Upper lobe of left lung (tissue), 6 donors: ENCODE data around the gene LRRK1. TPM values are rescaled to one million over a fixed set of nuclear protein-coding genes. Genes with fewer than 3 reads are reported as not detected.
A peak's percentile ranks its signal among the peaks of the same experiment; 100 is the strongest.

Experiments used
- ATAC-seq, 2 donors: fragments of 200-7000 bp; cut with Tn5 transposase; one replicate each; pipeline ENCODE4 v1.9.1; 2022; ENCODE audit warnings: mild to moderate bottlenecking in 2 of 2, moderate library complexity in 2 of 2; ENCODE audit not compliant: low FRiP score in 2 of 2
- DNase-seq, 2 donors: peaks; one replicate each; pipeline ENCODE4 v3.0.0-alpha.2; 2019 to 2020
- H3K27ac ChIP-seq, 4 donors: fragments of 200-600 bp; sonication (generic); one replicate each; pipeline ENCODE4 v1.5.1; 2016 to 2019
- H3K27me3 ChIP-seq, 4 donors: fragments of 200-600 bp; sonication (generic); one replicate each; pipeline ENCODE4 v1.5.1; 2017 to 2019
- H3K36me3 ChIP-seq, 4 donors: fragments of 200-600 bp; sonication (generic); one replicate each; pipeline ENCODE4 v1.5.1; 2016 to 2019
- H3K4me1 ChIP-seq, 4 donors: fragments of 200-600 bp; sonication (generic); one replicate each; pipeline ENCODE4 v1.5.1; 2018 to 2019
- H3K4me3 ChIP-seq, 4 donors: fragments of 200-600 bp; sonication (generic); one replicate each; pipeline ENCODE4 v1.5.1; 2017 to 2019; ENCODE audit warnings: mild to moderate bottlenecking in 2 of 4, moderate library complexity in 1 of 4
- H3K9me3 ChIP-seq, 4 donors: fragments of 200-600 bp; sonication (generic); one replicate each; pipeline ENCODE4 v1.5.1; 2018 to 2019
- EP300 ChIP-seq, 4 donors: sonication (generic); formaldehyde crosslinking; IDR thresholded peaks; one replicate each; pipeline ENCODE4 v1.5.1; 2017; ENCODE audit warnings: antibody characterized with exemption in 4 of 4, control low read depth in 2 of 4
- POLR2A ChIP-seq, 4 donors: fragments of 450-650 bp; IDR thresholded peaks; one replicate each; pipeline ENCODE4 v1.5.1; 2016 to 2017; ENCODE audit warnings: antibody characterized with exemption in 4 of 4, mild to moderate bottlenecking in 2 of 4
- POLR2AphosphoS5 ChIP-seq, 2 donors: sonication (generic); formaldehyde crosslinking; IDR thresholded peaks; one replicate each; pipeline ENCODE4 v1.5.1; 2017; ENCODE audit warnings: antibody characterized with exemption in 2 of 2
- WGBS, 2 donors: methylation state at CpG; one replicate each; pipeline ENCODE4 v1.1.5; 2017 to 2018; 5-methylcytosine and 5-hydroxymethylcytosine counted together
- total RNA-seq, 6 donors: library from RNA; depleted of rRNA in 4 of 6; stranded (reverse); fragments of >200 nt in 4 of 6; gene quantifications; one replicate each; pipeline versions ENCODE4 v1.1.0 to v1.2.1, GENCODE V29; 2016 to 2021
- TF ChIP-seq, protein P1 (sequence below), 6 experiments: fragments of 450-650 bp in 4 of 6; fragments of 200-600 bp in 2 of 6; sonication (generic) in 2 of 6; IDR thresholded peaks; one replicate each; pipeline ENCODE4 v1.5.1; 2016 to 2019; ENCODE audit warnings: antibody characterized with exemption in 6 of 6
- donor health status: DM: no; HTN: no; CAD: no; lungs with moderate emphysema.
- donor health status: DM: no; HTN: yes; CAD: no; lungs with severe emphysema.

LRRK1 gene
- total RNA-seq, 6 donors from 2014 or later, result 15.0 to 47.1 (median 31.2) TPM

DNA sequence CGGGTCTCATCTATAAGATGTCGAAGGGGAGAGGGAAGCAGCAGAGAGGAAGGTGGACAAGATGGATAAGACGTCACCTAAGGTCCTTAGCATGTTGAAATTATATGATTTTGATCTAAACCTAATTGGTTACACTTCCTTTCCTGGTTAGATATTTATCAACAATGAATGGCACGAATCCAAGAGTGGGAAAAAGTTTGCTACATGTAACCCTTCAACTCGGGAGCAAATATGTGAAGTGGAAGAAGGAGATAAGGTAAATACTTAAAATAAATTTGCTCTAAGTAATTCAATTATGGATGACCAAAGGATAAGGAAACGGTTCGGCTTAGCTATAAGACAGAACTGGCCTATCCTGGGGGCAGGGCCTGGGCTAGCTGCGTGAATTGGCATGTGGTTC, 34.0 kb upstream of the LRRK1 start:
- ATAC-seq (no peak), DNase-seq (no peak)
- H3K4me1 ChIP-seq, result peaks cover 4 to 21% (median 10%) of the 10 kb centered on the region in 4 donors
- H3K9me3 ChIP-seq, result no peaks in the 10 kb centered on the region
- WGBS, 2 donors, result 36 to 45% methylated on average over 8 of the region's 8 CpGs
- no peak overlapping the region for H3K4me3 ChIP-seq
- H3K27ac ChIP-seq, result no peak overlapping the region
- H3K27me3 ChIP-seq, result peaks cover 0 to 8% (median 4%) of the 10 kb centered on the region in 4 donors
- H3K36me3 ChIP-seq, result no peaks in the 10 kb centered on the region
- TF ChIP-seq, protein P1, sequence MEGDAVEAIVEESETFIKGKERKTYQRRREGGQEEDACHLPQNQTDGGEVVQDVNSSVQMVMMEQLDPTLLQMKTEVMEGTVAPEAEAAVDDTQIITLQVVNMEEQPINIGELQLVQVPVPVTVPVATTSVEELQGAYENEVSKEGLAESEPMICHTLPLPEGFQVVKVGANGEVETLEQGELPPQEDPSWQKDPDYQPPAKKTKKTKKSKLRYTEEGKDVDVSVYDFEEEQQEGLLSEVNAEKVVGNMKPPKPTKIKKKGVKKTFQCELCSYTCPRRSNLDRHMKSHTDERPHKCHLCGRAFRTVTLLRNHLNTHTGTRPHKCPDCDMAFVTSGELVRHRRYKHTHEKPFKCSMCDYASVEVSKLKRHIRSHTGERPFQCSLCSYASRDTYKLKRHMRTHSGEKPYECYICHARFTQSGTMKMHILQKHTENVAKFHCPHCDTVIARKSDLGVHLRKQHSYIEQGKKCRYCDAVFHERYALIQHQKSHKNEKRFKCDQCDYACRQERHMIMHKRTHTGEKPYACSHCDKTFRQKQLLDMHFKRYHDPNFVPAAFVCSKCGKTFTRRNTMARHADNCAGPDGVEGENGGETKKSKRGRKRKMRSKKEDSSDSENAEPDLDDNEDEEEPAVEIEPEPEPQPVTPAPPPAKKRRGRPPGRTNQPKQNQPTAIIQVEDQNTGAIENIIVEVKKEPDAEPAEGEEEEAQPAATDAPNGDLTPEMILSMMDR (IDR thresholded peaks at IDR 0.05), result no peak

GRCh38 chr15:100885811-100886210, 33.3 kb upstream of the LRRK1 start:
- DNase-seq (no peak), ATAC-seq (no peak)
- 82 to 83% methylated on average over 6 to 7 of the region's 7 CpGs for WGBS, 2 donors
- Histone ChIP-seq H3K36me3 (no peaks in the 10 kb centered on the region), H3K9me3 (no peaks in the 10 kb centered on the region), H3K27ac (no peak overlapping the region), H3K27me3 (peaks cover 0 to 1% (median under 1%) of the 10 kb centered on the region in 4 donors), H3K4me1 (peaks cover 0 to 14% (median 4%) of the 10 kb centered on the region in 4 donors), H3K4me3 (no peak overlapping the region)
- TF ChIP-seq POLR2AphosphoS5 (IDR thresholded peaks at IDR 0.05), result no peak
- no peak for TF ChIP-seq POLR2A (IDR thresholded peaks at IDR 0.05)
- TF ChIP-seq, protein P1 (IDR thresholded peaks at IDR 0.05), result no peak

DNA sequence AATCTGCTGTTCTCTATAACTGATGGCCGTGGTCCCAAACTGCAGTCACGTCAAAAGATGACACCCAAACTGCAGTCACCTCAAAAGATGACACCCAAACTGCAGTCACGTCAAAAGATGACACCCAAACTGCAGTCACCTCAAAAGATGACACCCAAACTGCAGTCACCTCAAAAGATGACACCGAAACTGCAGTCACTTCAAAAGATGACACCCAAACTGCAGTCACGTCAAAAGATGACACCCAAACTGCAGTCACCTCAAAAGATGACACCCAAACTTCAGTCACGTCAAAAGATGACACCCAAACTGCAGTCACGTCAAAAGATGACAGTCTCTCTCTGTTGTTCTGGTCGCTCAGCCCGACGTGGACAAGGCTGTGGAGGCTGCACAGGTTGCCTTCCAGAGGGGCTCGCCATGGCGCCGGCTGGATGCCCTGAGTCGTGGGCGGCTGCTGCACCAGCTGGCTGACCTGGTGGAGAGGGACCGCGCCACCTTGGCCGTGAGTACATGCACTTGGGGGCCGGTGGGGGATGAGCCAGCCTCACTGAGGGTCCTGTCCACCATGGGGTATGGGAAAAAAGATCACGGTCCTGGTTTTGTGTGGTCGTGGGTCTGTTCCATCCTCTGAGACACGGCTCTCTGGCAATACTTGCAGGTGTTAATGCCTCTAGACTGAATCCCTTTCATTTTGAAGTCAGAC, 31.8 kb upstream of the LRRK1 start:
- no peak overlapping the region for H3K27ac ChIP-seq
- DNase-seq (peak in 1 of 2 donors; percentile 79), ATAC-seq (no peak)
- H3K9me3 ChIP-seq, result no peaks in the 10 kb centered on the region
- no peaks in the 10 kb centered on the region for H3K27me3 ChIP-seq
- peaks cover 0 to 13% (median 4%) of the 10 kb centered on the region in 4 donors for H3K4me1 ChIP-seq
- TF ChIP-seq, protein P1 (IDR thresholded peaks at IDR 0.05), result no peak
- TF ChIP-seq POLR2A (IDR thresholded peaks at IDR 0.05) (no peak), EP300 (IDR thresholded peaks at IDR 0.05) (no peak), POLR2AphosphoS5 (IDR thresholded peaks at IDR 0.05) (no peak)
- WGBS, 2 donors, result 83 to 90% methylated on average over 6 to 22 of the region's 22 CpGs
- H3K36me3 ChIP-seq, result no peaks in the 10 kb centered on the region
- H3K4me3 ChIP-seq, result no peak overlapping the region

DNA sequence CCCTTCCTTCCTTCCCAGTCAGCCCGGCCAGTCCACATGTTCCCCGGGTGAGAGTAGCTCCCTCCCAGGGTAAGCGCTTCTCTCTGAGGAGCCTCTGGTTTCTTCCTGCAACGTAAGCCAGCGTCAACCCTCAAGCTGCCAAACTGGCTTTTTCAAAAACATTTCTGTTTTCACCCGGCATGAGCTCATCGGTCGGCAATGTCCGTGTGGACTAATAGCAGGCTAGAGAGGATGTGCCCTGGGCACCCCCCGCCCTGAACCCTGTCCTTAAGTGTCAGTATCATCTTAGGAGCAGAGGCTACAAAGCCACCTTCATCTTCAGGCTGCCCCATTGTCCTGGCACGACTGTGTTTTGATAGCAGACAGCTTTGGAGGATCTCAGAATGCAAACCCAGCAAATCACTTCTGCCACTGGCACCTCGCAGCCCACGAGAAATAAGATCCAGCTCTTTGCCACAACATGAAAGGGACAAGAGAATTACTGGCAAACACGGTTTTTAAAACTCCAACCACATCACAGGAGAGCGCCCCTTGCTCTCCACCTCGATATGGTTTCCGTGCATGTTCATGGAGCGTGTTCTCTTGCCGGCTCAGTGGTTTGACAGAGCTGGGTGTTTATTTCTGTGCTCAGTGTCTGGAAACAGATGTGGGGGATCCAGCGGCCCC, 29.6 kb upstream of the LRRK1 start:
- WGBS, 2 donors, result 32 to 43% methylated on average over 16 to 20 of the region's 20 CpGs
- Histone ChIP-seq H3K36me3 (no peaks in the 10 kb centered on the region), H3K27me3 (no peaks in the 10 kb centered on the region), H3K4me3 (no peak overlapping the region), H3K4me1 (peaks cover 0 to 13% (median 4%) of the 10 kb centered on the region in 4 donors), H3K9me3 (no peaks in the 10 kb centered on the region), H3K27ac (peak overlapping the region in 1 of 4 donors; percentile 40)
- ATAC-seq (peak; percentile 76), DNase-seq (peak in 1 of 2 donors; percentile 46)
- TF ChIP-seq, protein P1 (IDR thresholded peaks at IDR 0.05), result no peak
- no peak for TF ChIP-seq EP300 (IDR thresholded peaks at IDR 0.05)
- TF ChIP-seq POLR2A (IDR thresholded peaks at IDR 0.05), result no peak
